A549 treated with RU486 at 1 μM for 4 hours (cell line): ENCODE measurements around the gene RAB31. TPM values are rescaled to one million over a fixed set of nuclear protein-coding genes. Genes with fewer than 3 reads are reported as not detected.

Experiments
- total RNA-seq: library from RNA; stranded (reverse); fragments of 200-300 nt; extraction: Qiagen RNA extraction; gene quantifications from 5 replicates; pipeline ENCODE4 v1.2.3, GENCODE V29; 2022; ENCODE audit warnings: low read depth

Gene RAB31, protein sequence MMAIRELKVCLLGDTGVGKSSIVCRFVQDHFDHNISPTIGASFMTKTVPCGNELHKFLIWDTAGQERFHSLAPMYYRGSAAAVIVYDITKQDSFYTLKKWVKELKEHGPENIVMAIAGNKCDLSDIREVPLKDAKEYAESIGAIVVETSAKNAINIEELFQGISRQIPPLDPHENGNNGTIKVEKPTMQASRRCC
- 22.1 to 33.5 TPM (median 28.0 TPM) in 5 replicates for total RNA-seq

DNA sequence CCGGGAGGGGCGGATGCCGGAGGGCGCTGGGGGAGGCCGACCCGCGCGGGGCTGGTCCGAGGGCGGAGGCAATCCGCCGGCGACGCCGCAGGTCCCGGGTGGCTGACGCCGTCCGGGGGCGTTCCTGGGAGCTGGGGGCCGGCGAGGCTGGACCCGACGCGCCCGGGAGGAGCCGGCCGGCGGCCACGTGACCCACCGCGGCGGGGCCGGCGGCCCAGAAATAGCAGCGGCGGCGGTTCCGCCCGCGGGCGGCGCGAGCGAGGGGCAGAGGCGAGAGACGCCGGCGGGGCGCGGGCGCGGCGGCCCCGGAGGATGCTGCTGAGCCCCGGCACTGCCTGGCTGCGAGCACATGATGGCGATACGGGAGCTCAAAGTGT lies at the start of gene RAB31:
Gene RAB31, plus strand, starts transcription at position 245 of the 377 bp plus-strand sequence. Its CDS starts 105 bp downstream, at position 350.

DNA sequence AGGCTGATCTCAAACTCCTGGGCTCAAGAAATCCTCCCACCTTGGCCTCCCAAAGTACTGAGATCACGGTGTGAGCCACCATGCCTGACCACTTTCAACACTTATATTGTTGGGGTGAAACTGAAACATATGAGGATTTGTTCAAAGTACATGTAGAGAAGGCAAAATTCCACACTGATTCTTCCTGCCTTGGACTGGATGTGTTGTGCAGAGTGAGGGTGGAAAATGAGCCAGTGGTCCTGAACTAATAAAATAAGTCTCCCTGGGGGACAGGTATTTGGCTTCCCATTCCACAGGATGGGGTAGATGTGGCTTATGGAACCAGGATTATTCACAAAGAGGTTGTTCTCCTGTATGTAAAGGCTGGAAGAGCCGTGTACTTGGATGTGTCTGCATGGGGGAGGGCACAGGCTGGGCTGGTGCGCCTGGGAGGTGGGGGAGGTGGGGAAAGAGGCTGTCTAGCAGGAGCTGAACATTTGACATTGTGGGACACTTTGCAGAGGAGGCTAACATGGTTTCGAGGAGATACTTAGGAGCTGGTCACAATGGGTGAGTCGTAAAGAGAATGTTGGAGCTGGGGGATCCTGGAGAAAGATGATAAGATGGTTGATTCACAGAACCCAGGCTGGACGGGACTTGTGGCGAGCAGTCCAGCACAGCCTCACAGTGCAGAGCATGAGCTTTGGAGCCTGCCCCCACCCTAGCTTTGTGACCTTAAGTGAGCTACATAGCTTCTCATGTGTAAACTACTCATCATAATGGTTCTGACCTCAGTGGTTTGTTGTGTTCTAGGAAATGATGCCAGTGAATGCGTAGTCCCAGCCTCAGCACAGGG lies 177.3 kb downstream of the RAB31 start, which contains the start of gene TXNDC2:
Gene TXNDC2, plus strand, starts transcription at position 804 of the 835 bp plus-strand sequence. CDS start 708 bp downstream, outside the sequence.

Other genes with a start within 250 kb of the RAB31 start
- 21.3 to 33.0 TPM (median 29.7 TPM) in 5 replicates for gene RALBP1, start 232.8 kb upstream of the RAB31 start, total RNA-seq
- 36.3 to 44.6 TPM (median 40.8 TPM) in 5 replicates for gene PPP4R1, start 93.7 kb upstream of the RAB31 start, total RNA-seq
- gene TXNDC2, start 177.7 kb downstream of the RAB31 start, total RNA-seq = 0.06 to 0.38 TPM (median 0.16 TPM) in 5 replicates
- 151 to 220 TPM (median 178 TPM) in 5 replicates for gene VAPA, start 205.7 kb downstream of the RAB31 start, total RNA-seq